Occipital lobe (tissue), 2 donors: ENCODE measurements around the gene POTEC. TPM values are rescaled to one million over a fixed set of nuclear protein-coding genes. Genes with fewer than 3 reads are reported as not detected.

Experiments
- small RNA-seq: library from RNA; depleted of rRNA; stranded (forward); fragments of <200 nt; gene quantifications from one replicate; pipeline ENCODE3, GENCODE V24; 2014
- total RNA-seq: library from RNA; depleted of rRNA; stranded (reverse); fragments of >200 nt; gene quantifications from one replicate; pipeline ENCODE4 v1.2.3, GENCODE V29; 2014

The POTEC gene
- total RNA-seq, 1 donor from 2014 or later, result not detected

Small RNA genes within 50 kb of the gene (small RNA-seq; reads per million reads assigned to genes)
- gene RNU6-1021P, result not detected

Other genes starting within 250 kb of the POTEC start
- gene ANKRD30B, start 204.6 kb upstream of the POTEC start, total RNA-seq, result 0.16 TPM